HFF-Myc (cell line): ENCODE results near the gene MCUR1.

Experiments used
- DNase-seq: peaks from one replicate; pipeline ENCODE4 v3.0.0-alpha.2; 2011; ENCODE audit warnings: low read depth; ENCODE audit errors: extremely low read depth
- H3K4me3 ChIP-seq: replicated peaks from 2 replicates; pipeline ENCODE4 v1.5.1; 2011; ENCODE audit warnings: low read depth, mild to moderate bottlenecking, control low read depth, low read length
- CTCF ChIP-seq: IDR thresholded peaks from 2 replicates; pipeline ENCODE4 v1.5.1; 2012; ENCODE audit warnings: mild to moderate bottlenecking, low read depth, low read length, control low read depth; ENCODE audit errors: missing control alignments

Gene MCUR1

GRCh38 chr6:13811627-13812358 is 2.6 kb downstream of the MCUR1 start:
- no peak overlapping the region for H3K4me3 ChIP-seq
- no peak for DNase-seq
- TF ChIP-seq CTCF: no peak

GRCh38 chr6:13810688-13811446 is 3.5 kb downstream of the MCUR1 start:
- no peak overlapping the region for H3K4me3 ChIP-seq
- no peak for TF ChIP-seq CTCF
- no peak for DNase-seq

GRCh38 chr6:13808801-13809200 is 5.6 kb downstream of the MCUR1 start:
- DNase-seq: no peak
- no peak overlapping the region for H3K4me3 ChIP-seq
- no peak for TF ChIP-seq CTCF

- no peak overlapping the region for H3K4me3 ChIP-seq
- DNase-seq: no peak
- TF ChIP-seq CTCF: no peak
Observed at GRCh38 chr6:13807696-13808095, 6.7 kb downstream of the MCUR1 start.

GRCh38 chr6:13803581-13803980 is 10.8 kb downstream of the MCUR1 start:
- no peak for DNase-seq
- no peak overlapping the region for H3K4me3 ChIP-seq
- no peak for TF ChIP-seq CTCF

GRCh38 chr6:13800615-13801014 is 13.7 kb downstream of the MCUR1 start:
- no peak for DNase-seq
- TF ChIP-seq CTCF: no peak
- no peak overlapping the region for H3K4me3 ChIP-seq

GRCh38 chr6:13796781-13797180 is 17.6 kb downstream of the MCUR1 start:
- no peak for TF ChIP-seq CTCF
- no peak for DNase-seq
- H3K4me3 ChIP-seq: no peak overlapping the region
